HG03045 (cell line): ENCODE data around the gene ISOC2.
"Not testable (repeated sequence)": the region's sequence is repeated elsewhere in the genome, so short reads cannot be mapped to it uniquely, and the experiment has no call there.

ENCODE experiments used
- ATAC-seq: cut with Tn5 transposase; IDR thresholded peaks from one replicate; pipeline ENCODE4 v1.9.1; 2021; ENCODE audit warnings: mild to moderate bottlenecking, moderate library complexity; ENCODE audit not compliant: unreplicated experiment

The ISOC2 gene

GRCh38 chr19:55418185-55418584 lies 43.3 kb downstream of the ISOC2 start:
- no peak for ATAC-seq

- no peak for ATAC-seq
These were observed 51.3 kb downstream of the ISOC2 start for GRCh38 chr19:55410168-55410567.

- ATAC-seq, result not testable (repeated sequence)
These were observed 52.3 kb downstream of the ISOC2 start for GRCh38 chr19:55409179-55409578.

- ATAC-seq, result no peak
These were observed 52.9 kb downstream of the ISOC2 start for GRCh38 chr19:55408533-55408872.

GRCh38 chr19:55407800-55408532 lies 53.5 kb downstream of the ISOC2 start:
- ATAC-seq, result peak; percentile 80

GRCh38 chr19:55407550-55407799 lies 54.0 kb downstream of the ISOC2 start, which contains the start of gene UBE2S:
Gene UBE2S, minus strand, starts transcription at chr19:55407788. Its CDS starts 199 bp downstream, at chr19:55407589.
- not testable (repeated sequence) for ATAC-seq

GRCh38 chr19:55406826-55407549 lies 54.5 kb downstream of the ISOC2 start:
- no peak for ATAC-seq

- no peak for ATAC-seq
These were observed 55.2 kb downstream of the ISOC2 start for GRCh38 chr19:55406091-55406825.

- ATAC-seq, result no peak
These were observed 55.8 kb downstream of the ISOC2 start for GRCh38 chr19:55405638-55406037.
